GM20000 (cell line): ENCODE measurements around the gene ESR1.

Source experiments
- DNase-seq: peaks from one replicate; pipeline ENCODE4 v3.0.0; 2012; ENCODE audit warnings: low spot score
- TF ChIP-seq, protein P1 (sequence below): IDR thresholded peaks from 2 replicates; pipeline ENCODE4 v1.5.1; 2012; ENCODE audit warnings: mild to moderate bottlenecking, control low read depth; ENCODE audit errors: extremely low read depth, missing control alignments

Gene ESR1

DNA sequence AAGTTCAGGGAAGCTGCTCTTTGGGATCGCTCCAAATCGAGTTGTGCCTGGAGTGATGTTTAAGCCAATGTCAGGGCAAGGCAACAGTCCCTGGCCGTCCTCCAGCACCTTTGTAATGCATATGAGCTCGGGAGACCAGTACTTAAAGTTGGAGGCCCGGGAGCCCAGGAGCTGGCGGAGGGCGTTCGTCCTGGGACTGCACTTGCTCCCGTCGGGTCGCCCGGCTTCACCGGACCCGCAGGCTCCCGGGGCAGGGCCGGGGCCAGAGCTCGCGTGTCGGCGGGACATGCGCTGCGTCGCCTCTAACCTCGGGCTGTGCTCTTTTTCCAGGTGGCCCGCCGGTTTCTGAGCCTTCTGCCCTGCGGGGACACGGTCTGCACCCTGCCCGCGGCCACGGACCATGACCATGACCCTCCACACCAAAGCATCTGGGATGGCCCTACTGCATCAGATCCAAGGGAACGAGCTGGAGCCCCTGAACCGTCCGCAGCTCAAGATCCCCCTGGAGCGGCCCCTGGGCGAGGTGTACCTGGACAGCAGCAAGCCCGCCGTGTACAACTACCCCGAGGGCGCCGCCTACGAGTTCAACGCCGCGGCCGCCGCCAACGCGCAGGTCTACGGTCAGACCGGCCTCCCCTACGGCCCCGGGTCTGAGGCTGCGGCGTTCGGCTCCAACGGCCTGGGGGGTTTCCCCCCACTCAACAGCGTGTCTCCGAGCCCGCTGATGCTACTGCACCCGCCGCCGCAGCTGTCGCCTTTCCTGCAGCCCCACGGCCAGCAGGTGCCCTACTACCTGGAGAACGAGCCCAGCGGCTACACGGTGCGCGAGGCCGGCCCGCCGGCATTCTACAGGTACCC lies at the start of gene ESR1:
Gene ESR1, plus strand, starts transcription at position 170 of the 858 bp plus-strand sequence. Its CDS starts 231 bp downstream, at position 401.
- TF ChIP-seq, protein P1, sequence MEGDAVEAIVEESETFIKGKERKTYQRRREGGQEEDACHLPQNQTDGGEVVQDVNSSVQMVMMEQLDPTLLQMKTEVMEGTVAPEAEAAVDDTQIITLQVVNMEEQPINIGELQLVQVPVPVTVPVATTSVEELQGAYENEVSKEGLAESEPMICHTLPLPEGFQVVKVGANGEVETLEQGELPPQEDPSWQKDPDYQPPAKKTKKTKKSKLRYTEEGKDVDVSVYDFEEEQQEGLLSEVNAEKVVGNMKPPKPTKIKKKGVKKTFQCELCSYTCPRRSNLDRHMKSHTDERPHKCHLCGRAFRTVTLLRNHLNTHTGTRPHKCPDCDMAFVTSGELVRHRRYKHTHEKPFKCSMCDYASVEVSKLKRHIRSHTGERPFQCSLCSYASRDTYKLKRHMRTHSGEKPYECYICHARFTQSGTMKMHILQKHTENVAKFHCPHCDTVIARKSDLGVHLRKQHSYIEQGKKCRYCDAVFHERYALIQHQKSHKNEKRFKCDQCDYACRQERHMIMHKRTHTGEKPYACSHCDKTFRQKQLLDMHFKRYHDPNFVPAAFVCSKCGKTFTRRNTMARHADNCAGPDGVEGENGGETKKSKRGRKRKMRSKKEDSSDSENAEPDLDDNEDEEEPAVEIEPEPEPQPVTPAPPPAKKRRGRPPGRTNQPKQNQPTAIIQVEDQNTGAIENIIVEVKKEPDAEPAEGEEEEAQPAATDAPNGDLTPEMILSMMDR = no peak
- peak; percentile 35 for DNase-seq

DNA sequence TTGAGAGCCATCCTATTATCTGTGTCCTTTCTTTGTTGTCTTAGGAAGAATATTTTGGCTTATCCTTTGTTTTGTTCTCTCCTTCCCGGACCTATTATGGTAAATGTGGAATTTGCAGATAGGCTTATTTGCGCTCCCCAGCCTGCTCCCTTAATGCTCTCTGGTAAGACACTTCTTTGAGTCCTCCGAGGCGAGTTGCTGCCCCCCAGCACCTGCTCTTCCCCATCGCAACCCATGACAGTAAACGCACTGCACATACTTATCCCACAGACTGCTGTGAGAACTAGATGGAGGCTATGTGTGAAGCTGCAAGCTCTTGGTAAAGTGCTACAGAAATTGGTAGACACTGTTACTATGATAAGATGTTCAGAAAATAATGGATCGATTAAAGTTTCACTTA lies 47.0 kb upstream of the ESR1 start:
- TF ChIP-seq, protein P1 = no peak
- DNase-seq = no peak

DNA sequence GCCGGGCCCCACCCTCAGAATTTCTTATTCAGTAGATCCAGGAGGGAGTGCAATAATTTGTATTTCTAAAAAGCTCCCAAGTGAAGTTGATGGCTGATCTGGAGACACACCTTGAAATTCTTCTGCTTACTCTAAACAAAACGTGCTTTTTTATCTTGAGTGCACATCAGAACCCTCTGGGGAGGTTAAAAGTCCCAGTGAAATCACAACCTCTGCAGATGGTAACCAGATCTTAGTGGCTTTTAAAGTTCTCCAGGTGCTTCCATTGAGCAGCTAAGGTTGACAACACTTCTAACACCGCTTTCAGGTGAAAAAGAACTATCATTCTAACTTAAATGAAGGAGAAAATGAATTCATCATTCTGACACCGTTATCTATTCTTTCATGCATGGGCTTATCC lies 45.6 kb upstream of the ESR1 start:
- TF ChIP-seq, protein P1 = no peak
- no peak for DNase-seq

DNA sequence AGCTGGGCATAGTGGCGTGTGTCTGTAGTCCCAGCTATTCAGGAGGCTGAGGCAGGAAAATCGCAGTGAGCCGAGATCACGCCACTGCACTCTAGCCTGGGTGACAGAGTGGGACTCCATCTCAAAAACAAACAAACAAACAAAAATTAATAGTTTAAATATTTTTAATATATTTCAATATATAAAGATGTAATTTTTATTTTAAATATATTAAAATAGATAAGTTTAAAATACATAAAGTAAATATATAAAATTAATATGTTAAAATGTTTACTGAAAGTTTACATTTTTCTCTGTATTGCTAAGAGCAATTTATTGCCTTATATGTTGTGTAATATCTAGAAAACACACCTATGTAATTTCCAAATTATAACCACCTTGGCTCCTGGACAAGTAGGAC lies 44.7 kb upstream of the ESR1 start:
- TF ChIP-seq, protein P1 = no peak
- DNase-seq = no peak

DNA sequence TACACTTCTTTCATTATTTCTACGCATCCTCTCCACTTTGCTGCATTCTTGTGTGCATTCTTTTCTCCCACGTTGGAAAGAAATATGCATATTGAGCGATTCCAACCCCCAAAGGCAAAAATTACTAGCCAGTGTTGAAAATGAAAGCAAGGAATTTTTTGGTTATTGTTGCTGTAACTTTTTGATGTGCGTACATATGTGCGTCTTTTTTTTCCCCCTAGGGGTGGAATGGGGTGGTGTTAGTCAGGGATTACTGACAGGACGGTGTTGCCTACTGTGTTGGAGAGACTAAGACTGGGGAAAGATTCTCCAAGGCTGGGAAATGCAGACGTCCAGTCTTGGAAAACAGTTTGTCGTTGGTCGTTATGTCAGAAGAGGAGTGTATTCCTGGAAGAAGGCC lies 44.2 kb upstream of the ESR1 start:
- TF ChIP-seq, protein P1 = no peak
- no peak for DNase-seq

DNA sequence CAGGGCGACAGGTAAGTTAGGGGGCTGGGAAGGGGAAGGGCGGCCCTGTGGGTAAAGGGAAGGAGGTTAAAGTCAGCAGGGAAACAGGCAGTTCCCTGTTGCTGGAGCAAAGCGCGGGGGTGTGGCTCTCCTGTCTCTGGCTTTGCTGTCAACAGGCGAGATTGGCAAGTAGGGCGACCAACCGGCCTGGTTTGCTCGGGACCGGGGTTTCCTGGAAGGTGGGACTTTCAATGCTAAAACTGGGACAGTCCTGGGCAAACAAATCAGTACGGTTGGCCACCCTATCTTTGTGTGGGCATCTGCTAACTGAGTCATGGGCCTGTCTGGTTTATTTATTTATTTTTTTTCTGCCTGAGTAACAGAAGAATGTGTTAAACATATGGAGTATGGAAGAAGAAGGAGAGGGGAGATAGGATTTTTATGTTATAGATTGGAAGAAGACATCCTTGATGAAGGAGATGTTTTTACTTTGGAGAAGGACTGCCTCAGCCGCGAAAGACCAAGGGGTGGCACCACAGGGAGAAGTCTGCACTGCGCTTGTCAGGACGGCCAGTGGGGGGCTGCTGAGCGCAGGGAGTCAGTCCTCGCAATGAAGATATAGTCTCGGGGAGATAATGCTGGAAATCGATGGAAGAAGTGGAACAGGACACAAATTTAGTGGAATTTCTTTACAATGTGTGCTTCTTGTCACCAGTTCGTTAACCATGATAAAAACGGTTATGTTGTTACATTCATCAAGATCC lies 43.4 kb upstream of the ESR1 start:
- peak; percentile 54 for DNase-seq
- TF ChIP-seq, protein P1 = peak; percentile 42

DNA sequence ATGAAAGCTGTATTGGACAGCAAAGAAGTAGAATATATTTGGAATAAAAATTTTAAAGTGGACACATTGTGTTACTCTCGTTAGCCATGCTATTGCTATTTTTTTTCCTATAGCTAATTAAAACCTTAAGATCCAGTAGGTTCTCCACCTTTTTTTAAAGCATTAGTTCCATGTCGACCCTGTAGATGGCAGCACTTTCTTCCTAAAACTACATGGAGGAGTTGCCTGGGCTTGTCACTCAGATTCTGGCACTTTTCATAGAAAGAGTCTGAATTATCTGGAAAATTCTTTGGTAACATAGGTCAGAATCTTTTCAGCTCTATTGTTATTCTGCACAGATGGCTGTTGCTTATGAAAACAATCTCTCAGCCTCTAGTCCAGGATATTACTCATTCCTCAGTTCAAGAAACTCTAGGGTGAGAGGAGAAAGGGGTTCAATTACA lies 42.0 kb upstream of the ESR1 start:
- TF ChIP-seq, protein P1 = peak; percentile 46
- peak; percentile 59 for DNase-seq
